Caco-2 (cell line): ENCODE measurements around the gene CAMK1D. TPM values are rescaled to one million over a fixed set of nuclear protein-coding genes. Genes with fewer than 3 reads are reported as not detected.

Source experiments
- BruUV-seq: library from RNA; stranded (reverse); fragments of 400-500 nt; replicated peaks from 2 replicates; lab custom pipeline; 2021; lab: Mats Ljungman, UMichigan
- CTCF ChIA-PET: fragments of 300-600 bp; sonication (Branson Sonifier 250); formaldehyde crosslinking; loops from one replicate; lab custom pipeline; 2022; ENCODE audit warnings: antibody characterized with exemption; lab: Charles Lee
- POLR2A ChIA-PET: fragments of 300-600 bp; sonication (Branson Sonifier 250); formaldehyde crosslinking; loops from one replicate; lab custom pipeline; 2022; ENCODE audit warnings: antibody characterized with exemption; lab: Charles Lee
- DNase-seq, 2 experiments: peaks; one replicate each; pipeline versions ENCODE4 v3.0.0 to v3.0.0-alpha.2; 2020 to 2022
- H3K27me3 ChIP-seq: replicated peaks from 2 replicates; pipeline ENCODE4 v1.6.0; 2011; ENCODE audit warnings: low read length; ENCODE audit not compliant: control insufficient read depth, insufficient read depth
- H3K36me3 ChIP-seq: 2 replicates; pipeline ENCODE4 v1.5.1; 2011; ENCODE audit warnings: low read length; ENCODE audit not compliant: control insufficient read depth, insufficient read depth
- H3K4me1 ChIP-seq: fragments of 250-450 bp; sonication (Bioruptor Pico); 2 replicates; pipeline ENCODE4 v1.5.1; 2020; ENCODE audit warnings: mild to moderate bottlenecking
- H3K4me3 ChIP-seq: 2 replicates; pipeline ENCODE4 v1.5.1; 2011; ENCODE audit warnings: low read depth, mild to moderate bottlenecking, control low read depth, low read length
- H3K9me3 ChIP-seq: fragments of 250-450 bp; sonication (Bioruptor Pico); 2 replicates; pipeline ENCODE4 v1.5.1; 2020; ENCODE audit warnings: mild to moderate bottlenecking, moderate library complexity
- H3K27ac Mint-ChIP-seq: one replicate; pipeline ENCODE4 v1.8.0; 2022; ENCODE audit warnings: mixed read lengths; ENCODE audit not compliant: unreplicated experiment
- H3K27me3 Mint-ChIP-seq: one replicate; pipeline ENCODE4 v1.8.0; 2022; ENCODE audit warnings: mixed read lengths; ENCODE audit not compliant: insufficient read depth, unreplicated experiment
- H3K36me3 Mint-ChIP-seq: one replicate; pipeline ENCODE4 v1.8.0; 2022; ENCODE audit warnings: mild to moderate bottlenecking, mixed read lengths; ENCODE audit not compliant: insufficient read depth, unreplicated experiment
- H3K4me1 Mint-ChIP-seq: one replicate; pipeline ENCODE4 v1.8.0; 2022; ENCODE audit warnings: low read depth, mixed read lengths; ENCODE audit not compliant: unreplicated experiment
- H3K4me3 Mint-ChIP-seq: one replicate; pipeline ENCODE4 v1.8.0; 2022; ENCODE audit warnings: mild to moderate bottlenecking, moderate library complexity, mixed read lengths; ENCODE audit not compliant: unreplicated experiment
- H3K9me3 Mint-ChIP-seq: one replicate; pipeline ENCODE4 v1.8.0; 2022; ENCODE audit warnings: mixed read lengths; ENCODE audit not compliant: unreplicated experiment
- CTCF ChIP-seq, 2 experiments: fragments of 200-600 bp in 1 of 2; IDR thresholded peaks; 1 replicate in 1 of 2; 2 replicates in 1 of 2; pipeline versions ENCODE4 v1.5.1 to v1.8.0; 2011 to 2022; ENCODE audit warnings: antibody characterized with exemption in 1 of 2, control low read depth in 1 of 2, inconsistent platforms in 1 of 2, low read depth in 1 of 2, low read length in 1 of 2, mild to moderate bottlenecking in 1 of 2, moderate library complexity in 1 of 2; ENCODE audit not compliant: insufficient read depth in 1 of 2, severe bottlenecking in 1 of 2, unreplicated experiment in 1 of 2
- intact Hi-C: fragments of 100-400 bp; cut with micrococcal nuclease; formaldehyde crosslinking; loops from one replicate; pipeline ENCODE4 v1.10.0; 2022; ENCODE audit not compliant: unreplicated experiment
- total RNA-seq: library from RNA; stranded (reverse); gene quantifications from 2 replicates; pipeline ENCODE4 v1.2.3, GENCODE V29; 2022

The CAMK1D gene
- total RNA-seq, 1 experiment from 2014 or later = 10.9 TPM

- peaks cover 10% of the 10 kb centered on the region; the same call in 1 of the 2 replicates for H3K4me1 ChIP-seq
- DNase-seq = no peak
- no peak for TF ChIP-seq CTCF (IDR thresholded peaks at IDR 0.05; ENCODE audit: insufficient read depth in 1 of 2, low read depth in 1 of 2, low read length in 1 of 2, severe bottlenecking in 1 of 2, unreplicated experiment in 1 of 2)
- Mint-ChIP-seq H3K36me3 (no peaks in the 10 kb centered on the region), H3K4me3 (no peak overlapping the region), H3K4me1 (no peaks in the 10 kb centered on the region), H3K27me3 (no peaks in the 10 kb centered on the region), H3K9me3 (no peaks in the 10 kb centered on the region), H3K27ac (no peak overlapping the region)
- intact Hi-C loops = no loop called here
- H3K36me3 ChIP-seq = no peaks in the 10 kb centered on the region
- no TSS peak for BruUV-seq
- H3K9me3 ChIP-seq = no peaks in the 10 kb centered on the region
- ChIA-PET POLR2A (no interaction called here), CTCF (no interaction called here)
- H3K4me3 ChIP-seq = no peak overlapping the region
- H3K27me3 ChIP-seq = no peaks in the 10 kb centered on the region
Observed at GRCh38 chr10:12613136-12613535, 263.8 kb downstream of the CAMK1D start.

DNA sequence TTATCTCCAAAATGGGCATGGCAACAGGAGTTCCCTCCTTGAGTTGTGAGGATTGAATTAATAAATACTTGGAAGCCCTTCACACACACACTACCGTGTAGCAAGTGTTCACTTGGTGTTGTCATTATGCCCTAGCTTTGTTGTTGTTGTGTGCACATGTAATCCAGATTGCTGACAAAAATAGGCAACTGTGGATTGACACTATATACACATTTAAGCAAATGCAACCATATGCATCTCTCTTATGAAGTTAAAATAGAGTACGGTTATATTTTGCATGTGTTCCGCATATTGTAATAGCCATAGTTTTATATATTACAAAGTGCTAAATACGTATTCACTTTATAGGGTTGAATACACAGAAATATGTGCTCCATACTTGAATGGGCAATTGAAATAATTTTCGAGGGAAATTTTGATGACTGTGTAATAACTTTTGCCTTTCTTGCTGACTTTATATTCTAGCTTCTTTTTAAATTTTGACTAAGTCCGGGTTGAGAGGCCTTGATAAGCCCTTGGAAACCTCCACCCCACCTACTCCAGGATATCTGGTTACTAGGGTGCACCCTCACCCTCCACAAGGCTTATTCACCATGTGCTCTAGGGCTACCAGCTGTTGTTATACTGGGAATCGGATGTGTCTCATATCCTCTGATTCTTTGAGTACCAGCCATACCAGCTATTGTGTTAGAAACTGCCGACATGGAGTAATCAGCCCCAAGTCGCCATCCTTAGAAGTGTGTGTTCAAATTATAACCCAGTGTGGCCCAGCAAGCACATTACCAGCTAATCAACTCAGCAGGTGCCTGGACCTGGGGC, 265.0 kb downstream of the CAMK1D start:
- H3K36me3 Mint-ChIP-seq = no peaks in the 10 kb centered on the region
- ChIA-PET CTCF (no interaction called here), POLR2A (interaction anchor here (0.6 kb wide), 1 partner anchor 58 kb away, joined by 4 read pairs; no protein-coding TSS in a partner anchor)
- no peak for DNase-seq
- Histone ChIP-seq H3K36me3 (no peaks in the 10 kb centered on the region), H3K4me3 (no peak overlapping the region), H3K4me1 (peaks cover 10% of the 10 kb centered on the region; the same call in 1 of the 2 replicates), H3K9me3 (no peaks in the 10 kb centered on the region), H3K27me3 (no peaks in the 10 kb centered on the region)
- H3K4me3 Mint-ChIP-seq = no peak overlapping the region
- TF ChIP-seq CTCF (IDR thresholded peaks at IDR 0.05; ENCODE audit: insufficient read depth in 1 of 2, low read depth in 1 of 2, low read length in 1 of 2, severe bottlenecking in 1 of 2, unreplicated experiment in 1 of 2) = no peak
- no peak overlapping the region for H3K27ac Mint-ChIP-seq
- intact Hi-C loops = no loop called here
- no peaks in the 10 kb centered on the region for H3K27me3 Mint-ChIP-seq
- BruUV-seq = no TSS peak
- no peaks in the 10 kb centered on the region for H3K9me3 Mint-ChIP-seq
- H3K4me1 Mint-ChIP-seq = no peaks in the 10 kb centered on the region

DNA sequence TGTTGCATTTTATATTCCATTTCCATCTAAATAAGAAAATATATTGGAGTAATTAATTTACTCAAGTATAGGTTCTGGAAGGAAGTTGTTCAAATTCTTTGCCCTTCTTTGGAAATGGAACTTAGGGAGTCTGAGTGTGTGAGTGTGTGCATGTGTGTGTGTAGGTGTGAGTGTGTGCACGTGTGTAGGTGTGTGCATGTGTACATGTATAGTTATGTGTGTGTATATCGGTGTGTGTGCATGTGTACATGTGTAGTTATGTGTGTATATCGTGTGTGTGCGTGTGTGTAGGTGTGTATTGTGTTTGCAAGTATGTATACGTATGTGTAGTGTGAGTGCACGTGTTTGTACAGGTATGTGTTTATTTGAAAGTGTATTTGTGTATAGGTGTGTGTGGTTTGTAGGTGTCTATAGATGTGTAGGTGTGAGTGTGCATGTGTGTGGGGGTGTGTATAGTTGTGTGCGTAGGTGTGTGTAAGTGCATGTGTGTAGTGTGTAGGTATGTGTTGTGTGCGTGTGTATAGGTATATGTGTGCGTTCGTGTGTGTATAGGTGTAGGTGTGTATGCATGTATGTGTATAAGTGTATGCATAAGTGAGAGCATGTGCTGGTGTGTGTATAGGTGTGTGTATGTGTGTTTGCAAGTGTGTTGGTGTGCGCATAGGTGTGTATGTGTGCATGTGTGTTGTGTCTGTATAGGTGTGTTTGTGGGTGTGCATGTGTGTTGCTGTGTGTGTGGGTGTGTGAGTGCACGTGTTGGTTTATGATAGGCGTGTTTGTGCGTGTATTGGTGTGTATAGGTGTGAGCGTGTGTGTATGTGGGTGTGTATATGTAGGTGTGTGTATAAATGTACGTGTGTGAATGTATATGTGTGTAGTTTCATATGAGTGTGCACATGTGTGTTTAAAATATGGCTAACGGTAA, 266.2 kb downstream of the CAMK1D start:
- H3K27ac Mint-ChIP-seq = no peak overlapping the region
- POLR2A ChIA-PET = no interaction called here
- CTCF ChIA-PET = no interaction called here

More for the DNA sequence above, 266.2 kb downstream of the CAMK1D start:
- Histone ChIP-seq H3K9me3 (no peaks in the 10 kb centered on the region), H3K27me3 (no peaks in the 10 kb centered on the region), H3K36me3 (no peaks in the 10 kb centered on the region), H3K4me1 (peaks cover 10% of the 10 kb centered on the region; the same call in 1 of the 2 replicates), H3K4me3 (no peak overlapping the region)
- Mint-ChIP-seq H3K4me1 (no peaks in the 10 kb centered on the region), H3K4me3 (no peak overlapping the region), H3K36me3 (no peaks in the 10 kb centered on the region), H3K9me3 (no peaks in the 10 kb centered on the region), H3K27me3 (no peaks in the 10 kb centered on the region)
- DNase-seq = no peak
- no TSS peak for BruUV-seq
- intact Hi-C loops = no loop called here
- no peak for TF ChIP-seq CTCF (IDR thresholded peaks at IDR 0.05; ENCODE audit: insufficient read depth in 1 of 2, low read depth in 1 of 2, low read length in 1 of 2, severe bottlenecking in 1 of 2, unreplicated experiment in 1 of 2)
